ENCODE data around the gene CNEP1R1. TPM values are rescaled to one million over a fixed set of nuclear protein-coding genes. Genes with fewer than 3 reads are reported as not detected.

CNEP1R1 gene, protein sequence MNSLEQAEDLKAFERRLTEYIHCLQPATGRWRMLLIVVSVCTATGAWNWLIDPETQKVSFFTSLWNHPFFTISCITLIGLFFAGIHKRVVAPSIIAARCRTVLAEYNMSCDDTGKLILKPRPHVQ
- 21.7 and 26.1 TPM in 2 replicates for total RNA-seq (ENCODE audit: low replicate concordance)
- long read RNA-seq, transcript CNEP1R1-203 (7 exons, 2,965 nt): minor isoform, 15 of 50 reads
- long read RNA-seq, transcript CNEP1R1-202 (6 exons, 2,117 nt): major isoform, 25 of 50 reads
- long read RNA-seq, partial matches to known transcripts: 3 of 50 reads
- long read RNA-seq, other reads (novel, unspliced or antisense): 2 of 50 reads

DNA sequence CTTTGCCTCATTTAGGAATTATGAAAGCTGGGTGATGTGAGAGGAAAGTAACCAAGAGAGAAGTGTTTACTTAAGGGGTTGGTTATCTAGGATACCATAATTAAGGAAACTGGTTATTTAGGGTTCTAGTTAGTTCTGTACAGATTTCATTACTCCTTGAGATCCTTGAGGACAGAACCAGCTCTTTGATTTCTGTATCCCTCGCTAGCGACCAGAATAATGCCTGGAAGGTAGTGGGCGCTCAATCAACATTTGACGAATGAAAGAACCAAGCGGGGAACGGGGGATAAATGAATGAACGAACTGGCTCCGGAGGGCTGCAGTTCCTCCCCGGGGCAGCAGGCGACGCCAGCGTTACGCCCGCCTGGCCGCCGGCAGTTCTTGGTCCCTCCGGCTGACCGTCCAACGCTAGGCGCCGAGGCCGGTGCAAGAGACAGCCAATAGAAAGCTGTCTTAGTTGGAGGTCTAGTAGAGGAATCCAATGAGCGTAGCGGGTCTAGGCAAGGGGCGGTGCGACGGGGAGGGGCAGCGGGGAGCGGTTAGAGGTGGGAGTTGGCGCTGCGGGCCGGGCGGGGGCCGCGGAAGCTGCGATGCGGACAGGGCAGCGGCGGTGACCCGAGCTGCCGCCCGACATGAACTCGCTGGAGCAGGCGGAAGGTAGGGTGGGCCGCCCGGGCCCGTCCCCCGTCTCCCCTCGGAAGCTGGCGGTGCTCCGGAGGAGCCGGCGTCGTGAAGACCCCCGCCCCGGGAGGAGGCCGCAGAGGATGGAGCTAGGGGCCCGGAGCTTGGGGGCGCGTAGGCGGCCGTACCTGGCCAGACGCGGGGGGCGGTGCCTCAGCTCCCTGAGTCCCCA, at the start of gene CNEP1R1:
Gene CNEP1R1 (plus strand): TSS at position 542 of the 853 bp plus-strand sequence. CDS start 91 bp downstream, at position 633.
- peak; percentile 96 for DNase-seq (ENCODE audit: extremely low spot score, unreplicated experiment)
- Mint-ChIP-seq H3K9me3 (no peaks in the 10 kb centered on the region), H3K4me1 (ENCODE audit: unreplicated experiment) (peaks cover 18% of the 10 kb centered on the region), H3K4me3 (peak within 1 kb of the TSS; percentile 95), H3K27me3 (peaks cover 6% of the 10 kb centered on the region), H3K36me3 (peaks cover under 1% of the 10 kb centered on the region), H3K27ac (peak within 1 kb of the TSS; percentile 85)
- TF ChIP-seq, protein P1, sequence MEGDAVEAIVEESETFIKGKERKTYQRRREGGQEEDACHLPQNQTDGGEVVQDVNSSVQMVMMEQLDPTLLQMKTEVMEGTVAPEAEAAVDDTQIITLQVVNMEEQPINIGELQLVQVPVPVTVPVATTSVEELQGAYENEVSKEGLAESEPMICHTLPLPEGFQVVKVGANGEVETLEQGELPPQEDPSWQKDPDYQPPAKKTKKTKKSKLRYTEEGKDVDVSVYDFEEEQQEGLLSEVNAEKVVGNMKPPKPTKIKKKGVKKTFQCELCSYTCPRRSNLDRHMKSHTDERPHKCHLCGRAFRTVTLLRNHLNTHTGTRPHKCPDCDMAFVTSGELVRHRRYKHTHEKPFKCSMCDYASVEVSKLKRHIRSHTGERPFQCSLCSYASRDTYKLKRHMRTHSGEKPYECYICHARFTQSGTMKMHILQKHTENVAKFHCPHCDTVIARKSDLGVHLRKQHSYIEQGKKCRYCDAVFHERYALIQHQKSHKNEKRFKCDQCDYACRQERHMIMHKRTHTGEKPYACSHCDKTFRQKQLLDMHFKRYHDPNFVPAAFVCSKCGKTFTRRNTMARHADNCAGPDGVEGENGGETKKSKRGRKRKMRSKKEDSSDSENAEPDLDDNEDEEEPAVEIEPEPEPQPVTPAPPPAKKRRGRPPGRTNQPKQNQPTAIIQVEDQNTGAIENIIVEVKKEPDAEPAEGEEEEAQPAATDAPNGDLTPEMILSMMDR (conservative IDR thresholded peaks at IDR 0.05): peak; percentile 98

DNA sequence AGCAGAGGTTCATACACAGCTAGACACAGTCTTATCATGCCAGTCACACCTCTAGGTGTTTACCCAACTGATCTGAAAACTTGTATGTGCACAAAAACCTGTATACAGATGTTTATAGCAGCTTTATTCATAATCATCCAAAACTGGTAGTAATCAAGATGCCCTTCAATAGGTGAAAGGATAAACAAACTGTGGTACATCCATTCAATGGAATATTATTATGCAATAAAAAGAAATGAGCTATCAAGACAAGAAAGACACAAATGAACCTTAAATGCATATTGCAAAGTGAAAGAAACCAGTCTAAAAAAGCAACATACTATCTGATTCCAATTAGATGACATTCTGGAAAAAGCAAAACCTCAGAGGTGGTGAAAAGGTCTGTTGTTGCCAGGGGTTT, 47.6 kb upstream of the CNEP1R1 start:
- TF ChIP-seq, protein P1 (conservative IDR thresholded peaks at IDR 0.05): no peak
- no peak for DNase-seq (ENCODE audit: extremely low spot score, unreplicated experiment)
- Mint-ChIP-seq H3K9me3 (peaks cover 4% of the 10 kb centered on the region), H3K27me3 (no peaks in the 10 kb centered on the region), H3K4me1 (ENCODE audit: unreplicated experiment) (peaks cover 3% of the 10 kb centered on the region), H3K36me3 (no peaks in the 10 kb centered on the region), H3K4me3 (no peak overlapping the region), H3K27ac (no peak overlapping the region)

GRCh38 chr16:49978569-49979326, 46.3 kb upstream of the CNEP1R1 start:
- Mint-ChIP-seq H3K4me1 (ENCODE audit: unreplicated experiment) (no peaks in the 10 kb centered on the region), H3K36me3 (no peaks in the 10 kb centered on the region), H3K9me3 (peaks cover 4% of the 10 kb centered on the region), H3K4me3 (no peak overlapping the region), H3K27ac (no peak overlapping the region), H3K27me3 (no peaks in the 10 kb centered on the region)
- no peak for DNase-seq (ENCODE audit: extremely low spot score, unreplicated experiment)
- TF ChIP-seq, protein P1 (conservative IDR thresholded peaks at IDR 0.05): no peak

DNA sequence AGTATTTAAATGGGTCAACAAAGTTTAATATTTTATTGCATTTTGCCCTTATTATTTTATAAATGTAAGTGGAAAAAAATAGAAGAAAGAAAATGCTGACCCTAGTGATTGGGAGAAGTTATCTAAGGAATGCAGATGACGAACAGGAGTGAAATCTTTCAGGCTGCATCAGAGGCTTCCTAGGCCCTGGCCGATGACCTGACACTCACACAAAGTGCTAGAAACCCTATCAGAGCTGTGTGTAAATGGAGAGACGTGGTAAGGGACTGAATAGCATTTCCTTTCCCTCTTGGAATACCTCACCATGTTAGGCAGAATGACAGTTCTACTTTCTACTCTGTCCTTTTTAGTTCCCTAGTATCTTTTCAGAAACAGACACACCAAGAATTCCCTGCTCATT, 44.9 kb upstream of the CNEP1R1 start:
- Mint-ChIP-seq H3K27me3 (no peaks in the 10 kb centered on the region), H3K9me3 (peaks cover 4% of the 10 kb centered on the region), H3K4me3 (no peak overlapping the region), H3K36me3 (no peaks in the 10 kb centered on the region), H3K27ac (peak overlapping the region; percentile 44), H3K4me1 (ENCODE audit: unreplicated experiment) (no peaks in the 10 kb centered on the region)
- TF ChIP-seq, protein P1 (conservative IDR thresholded peaks at IDR 0.05): no peak
- no peak for DNase-seq (ENCODE audit: extremely low spot score, unreplicated experiment)

DNA sequence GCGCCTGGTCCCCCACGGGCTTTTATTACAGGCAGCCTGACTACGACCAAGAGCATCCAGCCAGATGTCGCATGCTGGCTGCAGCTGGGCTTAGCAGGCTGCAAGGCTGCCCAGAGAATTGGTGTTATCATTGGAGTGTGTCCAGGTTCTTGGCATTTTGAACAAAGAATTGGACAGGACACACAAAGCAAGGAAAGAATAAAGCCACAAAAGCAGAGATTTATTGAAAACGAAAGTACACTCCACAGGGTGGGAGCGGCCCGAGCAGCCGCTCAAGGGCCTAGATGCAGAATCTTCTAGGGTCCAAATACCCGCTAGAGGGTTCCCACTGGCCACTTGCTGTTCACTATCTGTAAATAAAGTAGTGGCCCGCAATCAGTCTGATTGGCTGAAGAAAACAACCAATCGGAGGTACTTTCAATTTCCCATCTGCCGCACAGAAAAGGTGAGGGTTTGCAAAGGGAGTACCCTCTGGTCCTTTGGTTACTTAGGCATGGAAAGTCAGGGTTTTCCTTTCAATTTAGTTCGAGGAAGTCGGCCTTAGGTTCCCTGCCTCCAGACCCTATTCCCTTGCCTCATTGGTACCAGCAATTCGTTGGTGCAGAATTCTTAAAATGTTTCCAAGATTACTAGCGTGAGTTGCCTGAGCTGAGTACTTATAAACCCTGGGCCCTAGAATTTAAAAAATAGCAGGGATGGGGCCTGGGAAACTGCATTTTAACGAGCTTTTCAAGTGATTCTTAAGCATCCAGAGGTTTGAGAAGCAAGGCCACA, 38.5 kb upstream of the CNEP1R1 start:
- DNase-seq (ENCODE audit: extremely low spot score, unreplicated experiment): no peak
- no peaks in the 10 kb centered on the region for H3K4me1 Mint-ChIP-seq (ENCODE audit: unreplicated experiment)
- no peaks in the 10 kb centered on the region for H3K9me3 Mint-ChIP-seq
- TF ChIP-seq, protein P1 (conservative IDR thresholded peaks at IDR 0.05): no peak
- H3K36me3 Mint-ChIP-seq: no peaks in the 10 kb centered on the region
- H3K27ac Mint-ChIP-seq: no peak overlapping the region
- H3K4me3 Mint-ChIP-seq: no peak overlapping the region
- no peaks in the 10 kb centered on the region for H3K27me3 Mint-ChIP-seq
